ENCODE measurements around the gene LRRC4C.

DNA sequence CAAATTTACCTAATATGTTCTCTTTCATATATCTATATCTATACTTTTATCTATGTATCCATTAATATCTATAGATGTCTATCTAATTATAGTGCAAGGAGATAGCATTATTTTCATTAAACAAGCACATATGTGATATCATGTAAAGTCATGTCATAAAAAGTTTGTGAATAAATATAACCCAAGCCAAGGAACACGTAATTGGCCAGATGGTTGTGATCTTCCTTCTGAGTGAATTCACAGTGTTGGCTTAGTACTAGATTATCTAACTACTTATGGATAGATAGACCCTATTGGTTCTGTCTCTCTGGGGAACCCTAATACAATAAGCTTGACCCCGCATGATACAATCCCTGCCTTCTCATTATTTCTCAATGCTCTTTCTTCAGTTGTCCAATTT, 484.4 kb downstream of the LRRC4C start:
- TF ChIP-seq TAF1 (IDR thresholded peaks at IDR 0.05; ENCODE audit: low read depth) (no peak), CEBPB (IDR thresholded peaks at IDR 0.05) (no peak), EP300 (IDR thresholded peaks at IDR 0.05; ENCODE audit: borderline replicate concordance) (no peak), TEAD4 (IDR thresholded peaks at IDR 0.05) (no peak), EGR1 (IDR thresholded peaks at IDR 0.05) (no peak)
- TF ChIP-seq, protein P1, sequence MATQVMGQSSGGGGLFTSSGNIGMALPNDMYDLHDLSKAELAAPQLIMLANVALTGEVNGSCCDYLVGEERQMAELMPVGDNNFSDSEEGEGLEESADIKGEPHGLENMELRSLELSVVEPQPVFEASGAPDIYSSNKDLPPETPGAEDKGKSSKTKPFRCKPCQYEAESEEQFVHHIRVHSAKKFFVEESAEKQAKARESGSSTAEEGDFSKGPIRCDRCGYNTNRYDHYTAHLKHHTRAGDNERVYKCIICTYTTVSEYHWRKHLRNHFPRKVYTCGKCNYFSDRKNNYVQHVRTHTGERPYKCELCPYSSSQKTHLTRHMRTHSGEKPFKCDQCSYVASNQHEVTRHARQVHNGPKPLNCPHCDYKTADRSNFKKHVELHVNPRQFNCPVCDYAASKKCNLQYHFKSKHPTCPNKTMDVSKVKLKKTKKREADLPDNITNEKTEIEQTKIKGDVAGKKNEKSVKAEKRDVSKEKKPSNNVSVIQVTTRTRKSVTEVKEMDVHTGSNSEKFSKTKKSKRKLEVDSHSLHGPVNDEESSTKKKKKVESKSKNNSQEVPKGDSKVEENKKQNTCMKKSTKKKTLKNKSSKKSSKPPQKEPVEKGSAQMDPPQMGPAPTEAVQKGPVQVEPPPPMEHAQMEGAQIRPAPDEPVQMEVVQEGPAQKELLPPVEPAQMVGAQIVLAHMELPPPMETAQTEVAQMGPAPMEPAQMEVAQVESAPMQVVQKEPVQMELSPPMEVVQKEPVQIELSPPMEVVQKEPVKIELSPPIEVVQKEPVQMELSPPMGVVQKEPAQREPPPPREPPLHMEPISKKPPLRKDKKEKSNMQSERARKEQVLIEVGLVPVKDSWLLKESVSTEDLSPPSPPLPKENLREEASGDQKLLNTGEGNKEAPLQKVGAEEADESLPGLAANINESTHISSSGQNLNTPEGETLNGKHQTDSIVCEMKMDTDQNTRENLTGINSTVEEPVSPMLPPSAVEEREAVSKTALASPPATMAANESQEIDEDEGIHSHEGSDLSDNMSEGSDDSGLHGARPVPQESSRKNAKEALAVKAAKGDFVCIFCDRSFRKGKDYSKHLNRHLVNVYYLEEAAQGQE (IDR thresholded peaks at IDR 0.05; ENCODE audit: low read depth): no peak
